HCT116 (cell line): ENCODE results near the gene DCP1B. TPM values are rescaled to one million over a fixed set of nuclear protein-coding genes. Genes with fewer than 3 reads are reported as not detected.

Experiments
- ATAC-seq: fragments of 200-7000 bp; cut with Tn5 transposase; 2 replicates; pipeline ENCODE4 v1.9.1; 2020; ENCODE audit warnings: mild to moderate bottlenecking, moderate library complexity
- BruUV-seq: library from RNA; stranded (reverse); fragments of 400-500 nt; replicated peaks from 2 replicates; lab custom pipeline; 2021; lab: Mats Ljungman, UMichigan
- CTCF ChIA-PET: fragments of 300-600 bp; sonication (Branson Sonifier 250); formaldehyde crosslinking; loops from one replicate; lab custom pipeline; 2021; ENCODE audit warnings: antibody characterized with exemption; lab: Charles Lee
- POLR2A ChIA-PET: fragments of 300-600, 350-600 bp; sonication (Branson Sonifier 250); formaldehyde crosslinking; loops from one replicate; lab custom pipeline; 2021; ENCODE audit warnings: antibody characterized with exemption; lab: Charles Lee
- RAD21 ChIA-PET, 2 experiments: fragments of 300-600 bp; sonication (Branson Sonifier 250); formaldehyde crosslinking; loops; one replicate each; lab custom pipeline; 2023; ENCODE audit warnings: low total read pairs in 2 of 2; ENCODE audit not compliant: uncharacterized antibody in 2 of 2, unreplicated experiment in 2 of 2, low non-redundant PET in 1 of 2; lab: Charles Lee
- DNase-seq: peaks from one replicate; pipeline ENCODE4 v3.0.0-alpha.2; 2010; ENCODE audit warnings: low read depth, low spot score
- H2AFZ ChIP-seq: fragments of 200-600 bp; shearing (Covaris generic), sonication (generic); 2 replicates; pipeline ENCODE4 v1.6.1; 2017; ENCODE audit warnings: low read depth, mixed run types, mixed read lengths, antibody characterized with exemption, low read length; ENCODE audit not compliant: poor library complexity, severe bottlenecking
- H3K27ac ChIP-seq: 2 replicates; pipeline ENCODE4 v1.5.1; 2012; ENCODE audit warnings: low read depth, low read length
- H3K27me3 ChIP-seq: fragments of 200-600 bp; sonication (generic); 2 replicates; pipeline ENCODE4 v1.6.1; 2016; ENCODE audit warnings: mixed run types, low read length, mixed read lengths; ENCODE audit not compliant: insufficient read depth
- H3K36me3 ChIP-seq, 2 experiments: fragments of 200-500 bp in 1 of 2; fragments of 200-600 bp in 1 of 2; sonication (Bioruptor generic) in 1 of 2; sonication (generic) in 1 of 2; 2 replicates each; pipeline versions ENCODE4 v1.5.1 to v1.6.1; 2014 to 2016; ENCODE audit warnings: low read length in 2 of 2, inconsistent platforms in 1 of 2, mixed read lengths in 1 of 2, mixed run types in 1 of 2; ENCODE audit not compliant: insufficient read depth in 2 of 2, control insufficient read depth in 1 of 2
- H3K4me1 ChIP-seq, 2 experiments: fragments of 200-600 bp in 1 of 2; sonication (generic) in 1 of 2; 2 replicates each; pipeline versions ENCODE4 v1.5.1 to v1.6.1; 2012 to 2017; ENCODE audit warnings: low read length in 2 of 2, inconsistent platforms in 1 of 2, mild to moderate bottlenecking in 1 of 2, mixed read lengths in 1 of 2, mixed run types in 1 of 2, moderate library complexity in 1 of 2; ENCODE audit not compliant: insufficient read depth in 2 of 2, control insufficient read depth in 1 of 2
- H3K4me2 ChIP-seq: fragments of 200-600 bp; sonication (generic); 2 replicates; pipeline ENCODE4 v1.6.1; 2017; ENCODE audit warnings: mixed run types, low read length, mixed read lengths
- H3K4me3 ChIP-seq, 2 experiments: fragments of 200-600 bp in 1 of 2; sonication (generic) in 1 of 2; replicated peaks in 1 of 2; 2 replicates each; pipeline ENCODE4 v1.5.1; 2011 to 2016; ENCODE audit warnings: low read length in 2 of 2, control low read depth in 1 of 2, low read depth in 1 of 2, mild to moderate bottlenecking in 1 of 2, mixed read lengths in 1 of 2, mixed run types in 1 of 2
- H3K79me2 ChIP-seq: fragments of 200-600 bp; sonication (generic); 2 replicates; pipeline ENCODE4 v1.6.1; 2017; ENCODE audit warnings: mild to moderate bottlenecking, mixed run types, low read length, moderate library complexity, mixed read lengths; ENCODE audit not compliant: insufficient read depth
- H3K9ac ChIP-seq: fragments of 200-600 bp; sonication (generic); 2 replicates; pipeline ENCODE4 v1.6.1; 2016; ENCODE audit warnings: low read length, mixed read lengths
- H3K9me2 ChIP-seq: fragments of 200-600 bp; sonication (generic), shearing (Covaris generic); 2 replicates; pipeline ENCODE4 v1.6.1; 2017; ENCODE audit warnings: mixed run types, mild to moderate bottlenecking, moderate library complexity; ENCODE audit not compliant: insufficient read depth
- H3K9me3 ChIP-seq, 2 experiments: fragments of 200-500 bp in 1 of 2; fragments of 200-600 bp in 1 of 2; sonication (Bioruptor generic) in 1 of 2; sonication (generic) in 1 of 2; 2 replicates each; pipeline ENCODE4 v1.6.1; 2014 to 2017; ENCODE audit warnings: low read length in 2 of 2, mixed read lengths in 2 of 2, inconsistent platforms in 1 of 2, low read depth in 1 of 2, mild to moderate bottlenecking in 1 of 2, mixed run types in 1 of 2, moderate library complexity in 1 of 2; ENCODE audit not compliant: control insufficient read depth in 1 of 2, insufficient read depth in 1 of 2
- H4K20me1 ChIP-seq: fragments of 200-600 bp; sonication (generic), shearing (Covaris generic); 2 replicates; pipeline ENCODE4 v1.6.1; 2017; ENCODE audit warnings: mixed run types, mild to moderate bottlenecking, moderate library complexity; ENCODE audit not compliant: insufficient read depth
- CTCF ChIP-seq, 3 experiments: fragments of 200-600 bp in 1 of 3; sonication (generic) in 1 of 3; IDR thresholded peaks in 2 of 3; conservative IDR thresholded peaks in 1 of 3; 2 replicates each; pipeline ENCODE4 v1.5.1; 2012 to 2017; ENCODE audit warnings: low read depth in 2 of 3, low read length in 2 of 3, antibody characterized with exemption in 1 of 3, borderline replicate concordance in 1 of 3, control low read depth in 1 of 3, mild to moderate bottlenecking in 1 of 3, mixed read lengths in 1 of 3, mixed run types in 1 of 3, moderate library complexity in 1 of 3; ENCODE audit not compliant: insufficient read depth in 1 of 3
- EGR1 ChIP-seq: IDR thresholded peaks from 2 replicates; pipeline ENCODE4 v1.6.1; 2012; ENCODE audit warnings: low read depth
- ELF1 ChIP-seq: IDR thresholded peaks from 2 replicates; pipeline ENCODE4 v1.6.1; 2012; ENCODE audit warnings: low read depth, borderline replicate concordance
- EZH2 ChIP-seq: fragments of 200-600 bp; sonication (generic); IDR thresholded peaks from 2 replicates; pipeline ENCODE4 v1.6.1; 2017; ENCODE audit warnings: antibody characterized with exemption, mixed run types
- EZH2phosphoT487 ChIP-seq: fragments of 200-600 bp; IDR thresholded peaks from 2 replicates; pipeline ENCODE4 v1.6.1; 2018; ENCODE audit warnings: antibody characterized with exemption, borderline replicate concordance
- JUND ChIP-seq: IDR thresholded peaks from 2 replicates; pipeline ENCODE4 v1.6.1; 2012
- POLR2A ChIP-seq: IDR thresholded peaks from 2 replicates; pipeline ENCODE4 v1.7.0; 2011; ENCODE audit warnings: borderline replicate concordance; ENCODE audit not compliant: insufficient read depth, insufficient read length; ENCODE audit errors: extremely low read depth
- POLR2AphosphoS5 ChIP-seq: IDR thresholded peaks from 2 replicates; pipeline ENCODE4 v1.6.1; 2011; ENCODE audit warnings: mild to moderate bottlenecking, low read depth, low read length, moderate library complexity
- RAD21 ChIP-seq: IDR thresholded peaks from 2 replicates; pipeline ENCODE4 v1.6.1; 2012; ENCODE audit warnings: low read depth, mild to moderate bottlenecking
- SIN3A ChIP-seq: IDR thresholded peaks from 2 replicates; pipeline ENCODE4 v1.6.1; 2012; ENCODE audit warnings: low read depth
- SP1 ChIP-seq: IDR thresholded peaks from 2 replicates; pipeline ENCODE4 v1.6.1; 2012; ENCODE audit warnings: low read depth
- TCF7L2 ChIP-seq: IDR thresholded peaks from 2 replicates; pipeline ENCODE4 v1.7.0; 2011; ENCODE audit warnings: borderline replicate concordance, inconsistent platforms; ENCODE audit not compliant: insufficient read depth, insufficient read length; ENCODE audit errors: extremely low read depth
- ZBTB33 ChIP-seq: IDR thresholded peaks from 2 replicates; pipeline ENCODE4 v1.6.1; 2011; ENCODE audit warnings: mild to moderate bottlenecking, low read length, moderate library complexity; ENCODE audit not compliant: insufficient replicate concordance; ENCODE audit errors: extremely low read depth
- ZFX ChIP-seq: fragments of 450-650 bp; IDR thresholded peaks from 2 replicates; pipeline ENCODE4 v1.6.1; 2017
- intact Hi-C: fragments of 100-400 bp; cut with micrococcal nuclease; formaldehyde crosslinking; loops from 2 replicates; pipeline ENCODE4 v1.10.0; 2022
- total RNA-seq: library from RNA; stranded (reverse); gene quantifications from one replicate; pipeline ENCODE4 v1.2.1, GENCODE V29; 2021; ENCODE audit not compliant: unreplicated experiment
- TF ChIP-seq, protein P1 (sequence below): IDR thresholded peaks from 2 replicates; pipeline ENCODE4 v1.6.1; 2012; ENCODE audit warnings: low read depth
- TF ChIP-seq, protein P2 (sequence below): IDR thresholded peaks from 2 replicates; pipeline ENCODE4 v1.6.1; 2012

Gene DCP1B
- total RNA-seq, 1 experiment from 2014 or later: 13.8 TPM

GRCh38 chr12:1972856-1973317 is 31.4 kb downstream of the DCP1B start (continued):
- TF ChIP-seq, protein P1, sequence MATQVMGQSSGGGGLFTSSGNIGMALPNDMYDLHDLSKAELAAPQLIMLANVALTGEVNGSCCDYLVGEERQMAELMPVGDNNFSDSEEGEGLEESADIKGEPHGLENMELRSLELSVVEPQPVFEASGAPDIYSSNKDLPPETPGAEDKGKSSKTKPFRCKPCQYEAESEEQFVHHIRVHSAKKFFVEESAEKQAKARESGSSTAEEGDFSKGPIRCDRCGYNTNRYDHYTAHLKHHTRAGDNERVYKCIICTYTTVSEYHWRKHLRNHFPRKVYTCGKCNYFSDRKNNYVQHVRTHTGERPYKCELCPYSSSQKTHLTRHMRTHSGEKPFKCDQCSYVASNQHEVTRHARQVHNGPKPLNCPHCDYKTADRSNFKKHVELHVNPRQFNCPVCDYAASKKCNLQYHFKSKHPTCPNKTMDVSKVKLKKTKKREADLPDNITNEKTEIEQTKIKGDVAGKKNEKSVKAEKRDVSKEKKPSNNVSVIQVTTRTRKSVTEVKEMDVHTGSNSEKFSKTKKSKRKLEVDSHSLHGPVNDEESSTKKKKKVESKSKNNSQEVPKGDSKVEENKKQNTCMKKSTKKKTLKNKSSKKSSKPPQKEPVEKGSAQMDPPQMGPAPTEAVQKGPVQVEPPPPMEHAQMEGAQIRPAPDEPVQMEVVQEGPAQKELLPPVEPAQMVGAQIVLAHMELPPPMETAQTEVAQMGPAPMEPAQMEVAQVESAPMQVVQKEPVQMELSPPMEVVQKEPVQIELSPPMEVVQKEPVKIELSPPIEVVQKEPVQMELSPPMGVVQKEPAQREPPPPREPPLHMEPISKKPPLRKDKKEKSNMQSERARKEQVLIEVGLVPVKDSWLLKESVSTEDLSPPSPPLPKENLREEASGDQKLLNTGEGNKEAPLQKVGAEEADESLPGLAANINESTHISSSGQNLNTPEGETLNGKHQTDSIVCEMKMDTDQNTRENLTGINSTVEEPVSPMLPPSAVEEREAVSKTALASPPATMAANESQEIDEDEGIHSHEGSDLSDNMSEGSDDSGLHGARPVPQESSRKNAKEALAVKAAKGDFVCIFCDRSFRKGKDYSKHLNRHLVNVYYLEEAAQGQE: no peak
- TF ChIP-seq POLR2AphosphoS5 (no peak), POLR2A (no peak), EZH2 (no peak), TCF7L2 (no peak)
- TF ChIP-seq, all 23 proteins: peak for 0

DNA sequence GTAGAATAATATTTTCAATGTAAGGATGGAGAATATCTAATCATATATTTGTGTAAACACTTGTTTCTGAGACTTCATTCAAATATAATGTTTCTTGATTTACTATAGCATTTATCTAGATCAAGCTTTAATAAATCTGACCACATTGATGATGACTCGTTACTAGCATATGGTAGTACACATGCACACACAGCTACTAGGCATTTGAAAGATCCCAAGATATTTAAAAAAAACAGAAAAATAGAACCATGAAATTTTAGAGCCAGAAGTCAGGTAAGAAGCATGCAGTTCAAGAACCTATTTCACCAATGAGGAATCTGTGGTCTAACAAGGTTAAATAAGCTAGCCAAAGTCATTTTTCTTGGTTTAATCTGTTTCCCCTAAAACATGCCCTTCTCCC is 32.0 kb downstream of the DCP1B start:
- RAD21 ChIA-PET: no interaction called here
- ATAC-seq: no peak

More for the DNA sequence above, 32.0 kb downstream of the DCP1B start:
- Histone ChIP-seq H3K9me3 (no peaks in the 10 kb centered on the region), H3K9me2 (no peaks in the 10 kb centered on the region), H4K20me1 (no peaks in the 10 kb centered on the region), H3K27ac (no peak overlapping the region), H3K79me2 (no peaks in the 10 kb centered on the region), H2AFZ (no peak overlapping the region), H3K4me1 (no peaks in the 10 kb centered on the region), H3K4me3 (no peak overlapping the region), H3K27me3 (no peaks in the 10 kb centered on the region), H3K4me2 (no peak overlapping the region), H3K9ac (no peak overlapping the region), H3K36me3 (no peaks in the 10 kb centered on the region)
- BruUV-seq: no TSS peak
- TF ChIP-seq EZH2phosphoT487 (no peak), ELF1 (no peak), POLR2AphosphoS5 (no peak), RAD21 (no peak), ZBTB33 (no peak), TCF7L2 (no peak), SP1 (no peak), SIN3A (no peak), ZFX (no peak), CTCF (IDR thresholded peaks at IDR 0.05 in 2 of 3, conservative IDR thresholded peaks at IDR 0.05 in 1 of 3; ENCODE audit: borderline replicate concordance in 1 of 3, insufficient read depth in 1 of 3, low read depth in 2 of 3, low read length in 2 of 3) (no peak), EGR1 (no peak), POLR2A (no peak), EZH2 (no peak), JUND (no peak)
- TF ChIP-seq, protein P2, sequence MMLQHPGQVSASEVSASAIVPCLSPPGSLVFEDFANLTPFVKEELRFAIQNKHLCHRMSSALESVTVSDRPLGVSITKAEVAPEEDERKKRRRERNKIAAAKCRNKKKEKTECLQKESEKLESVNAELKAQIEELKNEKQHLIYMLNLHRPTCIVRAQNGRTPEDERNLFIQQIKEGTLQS: no peak
- POLR2A ChIA-PET: no interaction called here
- intact Hi-C loops: no loop called here
- CTCF ChIA-PET: no interaction called here
- DNase-seq: no peak
